CD4-positive, alpha-beta T cell treated with Interleukin-4 for 1 hour (primary cell): Measurements from ENCODE around the gene LRWD1.
A peak's percentile ranks its signal among the peaks of the same experiment; 100 is the strongest.
"Not testable (repeated sequence)": the region's sequence is repeated elsewhere in the genome, so short reads cannot be mapped to it uniquely, and the experiment has no call there.

ENCODE experiments used
- DNase-seq, 2 donors: peaks; one replicate each; pipeline ENCODE4 v3.0.0-alpha.2; 2020 to 2022

The LRWD1 gene

GRCh38 chr7:102498321-102498720 is 33.5 kb downstream of the LRWD1 start:
- not testable (repeated sequence) for DNase-seq

- DNase-seq: not testable (repeated sequence)
Observed at GRCh38 chr7:102503141-102503540, 38.4 kb downstream of the LRWD1 start.

DNA sequence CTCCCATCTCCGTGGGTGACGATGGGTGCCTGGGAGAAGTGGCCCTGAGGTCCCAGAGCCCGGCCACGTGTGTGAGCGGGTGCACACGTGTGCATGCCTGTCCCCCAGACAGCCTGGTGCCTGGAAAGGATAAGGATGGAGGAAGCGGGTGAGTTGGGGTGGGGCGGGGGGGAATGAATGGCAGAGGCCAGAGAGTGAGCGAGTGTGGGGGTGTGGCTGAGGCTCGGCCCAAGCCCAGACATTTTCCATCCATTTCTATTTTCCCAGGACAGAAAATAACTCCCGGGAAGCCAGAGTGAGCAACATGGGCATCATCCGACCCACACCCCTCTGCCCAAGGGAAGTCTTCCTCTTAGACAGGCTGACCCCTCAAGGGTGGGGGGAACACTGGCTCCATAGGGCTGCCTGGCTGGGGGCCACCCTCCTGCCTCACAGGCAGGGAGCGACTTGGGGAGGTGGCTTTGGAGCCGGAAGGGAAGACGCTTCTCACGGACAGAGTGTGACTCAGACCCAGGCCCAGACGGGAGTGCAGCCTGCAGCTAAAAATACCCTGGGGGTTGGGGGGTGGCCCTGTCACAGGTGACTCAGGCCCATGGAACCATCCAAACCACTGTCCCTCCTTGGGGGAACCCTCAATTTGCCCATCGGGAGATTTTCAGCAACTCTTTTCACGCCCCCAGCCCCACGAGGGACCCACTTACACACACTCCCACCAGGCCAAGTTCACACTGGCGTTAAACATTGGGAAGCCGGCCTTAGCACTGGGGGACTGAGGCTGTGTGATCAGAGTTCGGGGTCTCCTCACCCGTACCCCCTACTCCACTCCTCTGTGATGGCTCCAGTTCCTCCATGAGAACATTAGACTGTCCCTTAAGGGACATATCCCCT is 40.8 kb downstream of the LRWD1 start:
- not testable (repeated sequence) for DNase-seq

GRCh38 chr7:102507410-102508088 is 42.8 kb downstream of the LRWD1 start:
- DNase-seq: not testable (repeated sequence)

DNA sequence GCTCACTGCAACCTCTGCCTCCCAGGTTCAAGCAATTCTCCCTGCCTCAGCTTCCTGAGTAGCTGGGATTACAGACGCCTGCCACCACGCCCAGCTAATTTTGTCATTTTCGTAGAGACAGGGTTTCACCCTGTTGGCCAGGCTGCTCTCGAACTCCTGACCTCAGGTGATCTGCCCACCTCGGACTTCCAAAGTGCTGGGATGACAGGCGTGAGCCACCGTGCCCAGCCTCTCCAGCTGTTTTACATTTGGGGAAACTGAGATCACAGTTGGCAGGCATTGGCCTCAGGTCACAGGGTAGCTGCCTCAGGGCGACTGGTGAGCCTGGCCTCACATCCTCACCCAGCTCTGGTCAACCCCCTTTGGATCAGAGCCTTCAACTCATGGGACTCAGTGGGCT is 45.8 kb downstream of the LRWD1 start:
- not testable (repeated sequence) for DNase-seq

DNA sequence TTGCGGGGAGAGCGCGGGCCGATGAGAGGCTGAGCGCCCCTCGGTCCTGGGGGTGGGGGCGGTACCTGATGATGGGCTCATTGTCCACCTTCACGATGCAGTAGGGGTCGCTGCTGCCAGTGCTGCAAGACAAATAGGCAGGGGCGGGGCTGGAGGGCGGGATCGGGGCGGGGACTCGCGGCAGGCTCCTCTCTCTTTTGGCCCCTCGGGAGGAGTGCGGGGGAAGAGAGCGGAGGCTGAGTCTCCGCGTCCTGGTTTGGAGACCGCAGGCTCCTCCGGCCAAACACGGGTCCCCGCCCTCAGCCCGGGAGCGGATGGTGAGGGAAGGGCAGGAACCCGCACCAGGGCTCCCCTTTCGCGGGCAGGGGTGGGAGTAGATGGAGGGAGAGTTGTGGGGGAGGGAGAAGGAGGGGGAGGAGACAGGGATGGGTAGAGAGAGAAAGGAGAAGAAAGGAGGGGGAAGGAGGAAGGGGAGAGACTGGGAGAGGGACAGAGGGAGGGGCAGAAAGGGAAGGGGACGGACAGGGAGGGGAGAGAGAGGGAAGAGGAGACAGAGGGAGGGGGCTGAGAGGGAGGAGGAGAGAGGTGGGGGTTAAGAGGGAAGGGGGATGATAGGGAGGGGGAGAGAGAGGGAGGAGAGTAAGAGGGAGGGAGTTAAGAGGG is 47.2 kb downstream of the LRWD1 start:
- not testable (repeated sequence) for DNase-seq

- DNase-seq: peak in 1 of 2 donors; percentile 41
Observed at GRCh38 chr7:102512642-102513221, 47.9 kb downstream of the LRWD1 start.

DNA sequence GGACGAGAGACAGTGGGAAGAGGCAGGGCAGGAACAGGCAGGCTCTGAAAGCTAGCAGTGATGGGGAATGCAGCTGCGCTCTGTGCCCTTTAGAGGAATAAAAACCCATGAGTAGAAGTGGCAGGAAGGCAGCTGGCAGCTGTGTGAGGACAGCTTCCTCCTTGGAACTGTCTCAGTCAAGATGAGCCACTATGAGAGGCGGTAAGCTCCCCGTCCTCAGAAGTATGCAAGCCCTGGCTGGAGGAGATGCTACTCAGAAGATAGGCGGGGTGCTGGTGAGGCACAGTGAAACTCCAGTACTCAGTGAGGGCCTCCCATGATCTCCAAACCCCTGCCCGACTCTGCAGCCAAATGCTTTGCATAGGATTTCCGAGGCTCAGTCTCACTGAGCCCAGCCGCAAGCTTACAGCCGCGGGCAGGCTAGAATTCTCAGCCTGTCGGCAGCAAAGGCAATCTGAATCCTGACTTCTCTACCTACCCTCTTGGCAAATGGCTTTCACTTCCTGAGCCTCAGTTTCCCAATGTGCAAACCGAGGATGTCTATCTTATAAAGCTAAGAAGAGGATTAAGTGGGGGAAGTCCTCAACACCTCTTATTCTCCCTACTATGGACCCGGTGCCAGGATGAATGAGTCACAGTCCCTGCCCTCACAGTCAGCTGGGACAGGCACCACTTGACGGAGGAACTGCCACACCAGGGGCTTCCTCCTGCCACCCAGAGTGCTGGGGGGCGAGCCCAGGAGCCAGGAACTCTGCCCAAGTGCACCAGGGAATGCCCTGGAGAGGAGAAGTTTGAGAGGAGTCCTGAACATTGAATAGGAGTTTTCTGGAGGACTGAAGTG is 50.3 kb downstream of the LRWD1 start:
- not testable (repeated sequence) for DNase-seq

GRCh38 chr7:102515889-102516288 is 51.1 kb downstream of the LRWD1 start:
- not testable (repeated sequence) for DNase-seq

- DNase-seq: not testable (repeated sequence)
Observed at GRCh38 chr7:102516951-102517350, 52.2 kb downstream of the LRWD1 start.

- DNase-seq: peak in 1 of 2 donors; percentile 33
Observed at GRCh38 chr7:102517550-102518147, 52.9 kb downstream of the LRWD1 start, which contains the start of gene RASA4B. Gene RASA4B (minus strand): TSS chr7:102517777. CDS start chr7:102517710, 67 bp downstream.

DNA sequence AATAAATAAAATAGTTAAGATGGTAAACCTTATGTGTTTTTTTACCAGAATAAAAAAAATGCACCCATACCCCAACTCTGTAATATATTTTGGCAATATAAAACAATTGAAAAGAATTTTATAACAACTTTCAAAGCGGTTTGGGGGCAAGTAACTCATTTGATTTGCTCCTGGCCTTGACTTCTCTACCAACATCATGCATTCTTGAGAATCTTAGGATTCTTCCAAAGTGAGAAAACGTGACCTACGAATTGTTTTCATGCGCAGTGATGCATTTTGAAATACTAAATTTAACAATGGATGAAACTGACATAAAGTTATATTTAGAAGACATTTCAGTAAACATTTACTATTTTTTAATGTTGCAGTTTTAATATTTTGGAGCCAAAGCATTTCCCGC is 56.0 kb downstream of the LRWD1 start:
- not testable (repeated sequence) for DNase-seq
